Esophagus muscularis mucosa (tissue), 3 donors: ENCODE measurements around the gene OR56B4.

Experiments
- POLR2A ChIP-seq: fragments of 450-650 bp; IDR thresholded peaks from one replicate; pipeline ENCODE4 v1.6.1; 2017; ENCODE audit warnings: antibody characterized with exemption, moderate library complexity, mild to moderate bottlenecking, low read depth
- TF ChIP-seq, protein P1 (sequence below), 3 experiments: fragments of 200-600 bp in 2 of 3; fragments of 450-650 bp in 1 of 3; sonication (generic) in 2 of 3; IDR thresholded peaks; one replicate each; pipeline ENCODE4 v1.5.1; 2017 to 2019; ENCODE audit warnings: antibody characterized with exemption in 3 of 3, mild to moderate bottlenecking in 2 of 3, moderate library complexity in 1 of 3

DNA sequence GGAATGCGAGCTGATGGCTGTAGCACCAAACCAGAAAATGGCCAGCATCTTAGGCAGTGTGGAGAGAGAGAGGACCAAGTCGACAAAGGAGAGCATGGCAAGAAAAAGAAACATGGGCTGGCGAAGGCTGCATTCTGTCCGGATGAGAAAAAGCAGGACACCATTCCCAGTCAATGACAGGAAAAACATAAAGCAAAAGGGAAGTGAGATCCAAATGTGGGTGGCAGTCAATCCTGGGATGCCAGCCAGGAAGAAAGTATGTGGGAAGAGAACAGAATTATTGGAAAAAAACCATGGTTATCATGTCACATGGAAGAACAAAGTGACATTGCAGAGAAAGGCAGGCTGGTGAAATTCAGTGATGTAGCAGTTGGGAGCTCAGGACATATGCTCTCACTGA, 40.0 kb upstream of the OR56B4 start:
- no peak for TF ChIP-seq POLR2A
- TF ChIP-seq, protein P1, sequence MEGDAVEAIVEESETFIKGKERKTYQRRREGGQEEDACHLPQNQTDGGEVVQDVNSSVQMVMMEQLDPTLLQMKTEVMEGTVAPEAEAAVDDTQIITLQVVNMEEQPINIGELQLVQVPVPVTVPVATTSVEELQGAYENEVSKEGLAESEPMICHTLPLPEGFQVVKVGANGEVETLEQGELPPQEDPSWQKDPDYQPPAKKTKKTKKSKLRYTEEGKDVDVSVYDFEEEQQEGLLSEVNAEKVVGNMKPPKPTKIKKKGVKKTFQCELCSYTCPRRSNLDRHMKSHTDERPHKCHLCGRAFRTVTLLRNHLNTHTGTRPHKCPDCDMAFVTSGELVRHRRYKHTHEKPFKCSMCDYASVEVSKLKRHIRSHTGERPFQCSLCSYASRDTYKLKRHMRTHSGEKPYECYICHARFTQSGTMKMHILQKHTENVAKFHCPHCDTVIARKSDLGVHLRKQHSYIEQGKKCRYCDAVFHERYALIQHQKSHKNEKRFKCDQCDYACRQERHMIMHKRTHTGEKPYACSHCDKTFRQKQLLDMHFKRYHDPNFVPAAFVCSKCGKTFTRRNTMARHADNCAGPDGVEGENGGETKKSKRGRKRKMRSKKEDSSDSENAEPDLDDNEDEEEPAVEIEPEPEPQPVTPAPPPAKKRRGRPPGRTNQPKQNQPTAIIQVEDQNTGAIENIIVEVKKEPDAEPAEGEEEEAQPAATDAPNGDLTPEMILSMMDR (IDR thresholded peaks at IDR 0.05) = no peak
